CD4-positive, alpha-beta T cell treated with Interleukin-1 beta for 1 hour (primary cell): Measurements from ENCODE around the gene PKHD1.
"Not testable (repeated sequence)": the region's sequence is repeated elsewhere in the genome, so short reads cannot be mapped to it uniquely, and the experiment has no call there.

Experiments used
- DNase-seq, 2 donors: peaks; one replicate each; pipeline ENCODE4 v3.0.0-alpha.2; 2020 to 2022

The PKHD1 gene

GRCh38 chr6:51983564-51983963 lies 103.8 kb downstream of the PKHD1 start:
- no peak for DNase-seq

DNA sequence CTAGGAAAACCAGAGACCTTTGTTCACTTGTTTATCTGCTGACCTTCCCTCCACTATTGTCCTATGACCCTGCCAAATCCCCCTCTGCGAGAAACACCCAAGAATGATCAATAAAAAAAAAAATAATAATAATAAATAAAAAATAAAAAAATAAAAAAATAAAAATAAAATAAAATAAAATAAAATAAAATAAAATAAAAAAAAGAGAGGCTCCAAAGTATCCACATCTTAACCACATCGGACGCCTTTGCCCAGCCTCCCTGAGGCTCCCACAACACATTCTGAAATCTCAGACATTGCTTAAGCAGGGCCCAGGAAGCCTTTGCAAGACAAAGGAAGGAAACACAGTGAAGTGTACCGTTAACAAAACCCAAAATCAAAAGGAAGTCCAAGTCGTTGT lies 104.7 kb downstream of the PKHD1 start:
- DNase-seq: not testable (repeated sequence)

- DNase-seq: no peak
Measured at GRCh38 chr6:51976374-51976773, 111.0 kb downstream of the PKHD1 start.

DNA sequence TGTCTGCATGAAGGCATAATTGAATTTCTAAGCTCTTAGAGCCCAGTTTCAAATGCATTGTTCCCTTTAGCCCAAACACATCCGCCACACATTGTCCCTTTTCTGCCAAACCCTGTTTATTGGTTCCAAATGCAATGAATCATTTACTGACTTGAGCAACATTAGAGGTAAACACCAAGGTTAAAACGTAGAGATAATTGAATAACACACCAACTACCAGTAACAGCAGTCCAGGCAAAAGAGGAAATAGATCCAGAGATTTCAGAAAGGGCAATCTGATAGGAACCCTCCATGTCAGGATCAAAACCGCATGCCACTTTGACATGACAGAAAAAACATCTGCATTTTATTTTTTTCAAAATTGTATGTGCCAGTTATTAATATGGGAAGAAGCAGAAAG lies 114.8 kb downstream of the PKHD1 start:
- no peak for DNase-seq

- DNase-seq: no peak
Measured at GRCh38 chr6:51968265-51968664, 119.1 kb downstream of the PKHD1 start.

GRCh38 chr6:51965222-51965801 lies 122.1 kb downstream of the PKHD1 start:
- DNase-seq: no peak

GRCh38 chr6:51963980-51964379 lies 123.4 kb downstream of the PKHD1 start:
- DNase-seq: no peak

GRCh38 chr6:51962354-51962753 lies 125.1 kb downstream of the PKHD1 start:
- DNase-seq: no peak

GRCh38 chr6:51960419-51960818 lies 127.0 kb downstream of the PKHD1 start:
- DNase-seq: no peak

- peak; percentile 2 to 11 for DNase-seq
Measured at GRCh38 chr6:51959744-51960383, 127.5 kb downstream of the PKHD1 start.

DNA sequence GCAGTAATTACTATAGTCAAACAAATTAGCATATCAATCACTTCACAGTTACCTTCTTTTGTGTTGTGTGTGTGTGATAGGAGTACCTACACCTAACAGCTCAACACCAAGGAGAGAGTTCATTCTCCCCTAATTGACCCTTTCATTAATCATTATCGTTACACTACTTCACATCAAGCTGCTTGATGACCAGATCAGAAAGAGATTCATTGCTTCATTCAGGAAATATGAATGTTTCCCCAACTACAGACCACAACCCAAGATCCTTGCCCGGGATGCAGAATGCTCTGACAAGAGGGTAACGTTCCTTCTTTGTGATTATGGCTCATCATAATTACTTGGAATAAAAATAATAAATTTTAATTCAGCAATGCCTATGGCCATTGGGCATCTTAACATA lies 132.7 kb downstream of the PKHD1 start:
- no peak for DNase-seq

GRCh38 chr6:51953246-51953645 lies 134.2 kb downstream of the PKHD1 start:
- no peak for DNase-seq

GRCh38 chr6:51951924-51952323 lies 135.5 kb downstream of the PKHD1 start:
- DNase-seq: no peak

DNA sequence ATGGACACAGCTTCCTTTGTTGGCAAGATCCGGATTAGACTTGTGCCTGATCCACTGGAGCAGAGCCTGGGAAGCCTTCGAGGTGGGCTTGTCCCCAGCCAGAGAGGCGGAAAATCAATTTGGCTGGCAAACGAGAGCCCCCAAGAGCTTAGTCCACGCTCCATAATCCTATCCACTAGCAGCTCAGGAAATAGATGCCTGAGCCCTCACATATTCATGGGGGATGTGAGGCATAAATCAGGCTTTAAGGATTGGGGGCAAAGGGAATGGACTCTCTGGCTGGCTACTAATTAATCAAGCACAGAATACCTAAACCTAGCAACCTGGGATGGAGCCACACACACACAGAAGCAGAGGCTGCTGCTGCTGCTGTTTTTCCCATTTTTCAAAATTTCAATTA lies 137.9 kb downstream of the PKHD1 start:
- DNase-seq: no peak

DNA sequence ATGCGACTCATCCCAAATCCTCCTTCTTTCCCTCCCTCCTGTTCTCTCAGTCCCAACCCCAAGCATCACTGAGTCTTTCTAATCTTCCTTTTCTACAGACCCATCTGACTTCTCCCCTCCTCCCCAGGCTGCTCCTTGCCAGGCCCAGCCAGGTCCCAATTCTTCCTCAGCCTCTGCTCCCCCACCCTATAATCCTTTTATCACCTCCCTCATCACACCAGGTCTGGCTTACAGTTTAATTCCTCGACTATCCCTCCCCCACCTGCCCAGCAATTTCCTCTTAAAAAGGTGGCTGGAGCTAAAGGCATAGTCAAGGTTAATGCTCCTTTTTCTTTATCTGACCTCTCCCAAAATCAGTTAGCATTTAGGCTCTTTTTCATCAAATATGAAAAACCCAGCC lies 147.7 kb downstream of the PKHD1 start:
- DNase-seq: not testable (repeated sequence)

GRCh38 chr6:51936531-51937290 lies 150.7 kb downstream of the PKHD1 start:
- DNase-seq: no peak

DNA sequence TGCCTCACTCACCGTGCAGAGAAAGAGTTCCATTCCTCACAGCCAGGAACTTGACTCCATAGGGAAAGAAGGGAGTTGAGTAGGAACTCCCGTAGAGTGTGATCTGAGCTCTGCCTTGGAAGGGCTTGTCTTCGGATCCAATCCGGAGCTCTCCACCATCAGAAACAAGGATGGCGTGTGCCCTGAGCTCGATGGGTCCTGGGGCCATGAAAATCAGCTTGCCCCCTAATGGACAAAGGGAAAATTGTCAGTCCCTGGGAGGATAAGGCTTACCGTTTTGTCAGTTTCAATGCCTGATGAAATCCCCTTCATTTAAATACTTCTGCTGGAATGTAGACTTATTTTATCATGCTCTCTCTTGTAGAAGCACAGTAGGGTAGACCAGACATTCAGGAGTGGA lies 153.3 kb downstream of the PKHD1 start:
- DNase-seq: no peak

GRCh38 chr6:51932956-51933355 lies 154.5 kb downstream of the PKHD1 start:
- no peak for DNase-seq

GRCh38 chr6:51930602-51931001 lies 156.8 kb downstream of the PKHD1 start:
- no peak for DNase-seq

DNA sequence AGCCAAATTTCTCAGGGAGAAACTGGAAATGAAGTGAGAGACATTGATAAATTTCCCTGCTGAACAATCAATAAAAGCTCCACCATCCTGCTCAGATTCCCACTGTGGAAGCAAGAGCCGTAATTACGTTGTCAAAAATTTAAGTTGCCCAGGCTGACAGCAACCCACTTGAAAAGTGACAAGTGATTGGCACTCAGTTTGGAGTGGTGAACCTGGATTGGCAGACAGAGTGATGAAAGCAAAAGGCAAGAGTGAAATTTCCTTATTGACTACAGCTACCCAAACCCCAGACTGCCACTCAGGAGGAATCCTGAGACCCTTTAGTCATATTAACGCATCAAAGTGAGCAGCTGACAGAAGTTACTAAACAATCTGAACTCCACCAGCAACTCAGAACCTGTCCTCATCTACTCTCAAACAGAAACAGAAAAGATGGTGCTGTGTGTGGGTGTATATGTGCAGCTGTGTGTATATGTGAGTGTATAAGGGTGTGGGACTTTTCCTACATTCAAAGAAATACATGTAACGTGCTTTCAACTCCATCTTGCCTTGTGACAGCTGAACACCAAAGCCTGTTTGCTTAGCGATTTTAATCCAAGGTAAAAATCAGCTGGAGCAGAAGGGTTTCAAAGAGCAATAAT lies 157.4 kb downstream of the PKHD1 start:
- DNase-seq: no peak

DNA sequence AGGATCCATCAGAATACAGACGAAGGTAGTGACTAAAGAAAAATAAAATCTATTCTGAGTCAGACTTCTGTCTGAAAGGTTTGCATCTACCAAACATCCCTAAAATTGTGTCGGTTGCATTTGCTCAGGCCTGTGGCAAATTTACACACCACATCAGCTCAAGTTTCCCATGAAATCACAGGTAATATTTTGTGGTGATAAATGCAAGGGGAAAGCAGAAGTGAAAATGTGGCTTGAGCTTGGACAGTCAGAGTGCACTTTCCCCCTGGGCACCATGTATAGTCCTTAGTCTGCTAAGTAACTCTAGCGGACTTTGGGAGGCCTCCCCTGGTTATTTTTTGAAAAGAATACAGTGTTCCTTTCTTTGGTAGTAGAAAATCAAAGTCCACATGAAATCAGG lies 159.1 kb downstream of the PKHD1 start:
- DNase-seq: no peak

- DNase-seq: no peak
Measured at GRCh38 chr6:51927450-51927849, 160.0 kb downstream of the PKHD1 start.

GRCh38 chr6:51926125-51926524 lies 161.3 kb downstream of the PKHD1 start:
- DNase-seq: no peak

- not testable (repeated sequence) for DNase-seq
Measured at GRCh38 chr6:51922479-51922878, 164.9 kb downstream of the PKHD1 start.
